GM12878 (cell line): ENCODE data around the gene SMTNL1. TPM values are rescaled to one million over a fixed set of nuclear protein-coding genes. Genes with fewer than 3 reads are reported as not detected.
A peak's percentile ranks its signal among the peaks of the same experiment; 100 is the strongest.

Experiments used
- ATAC-seq: fragments of 200-7000 bp; cut with Tn5 transposase; 3 replicates; pipeline ENCODE4 v1.9.1; 2020; ENCODE audit warnings: mild to moderate bottlenecking, moderate library complexity
- BruUV-seq: library from RNA; stranded (reverse); fragments of 400-500 nt; replicated peaks from 2 replicates; lab custom pipeline; 2021; lab: Mats Ljungman, UMichigan
- CTCF ChIA-PET: fragments of 300-600 bp; sonication (Branson Sonifier 250); formaldehyde crosslinking; extraction: SDS; loops from one replicate; lab custom pipeline; 2021; ENCODE audit warnings: inconsistent platforms; lab: Yijun Ruan, JAX
- POLR2A ChIA-PET: fragments of 350-600 bp; formaldehyde crosslinking; extraction: SDS; loops from one replicate; lab custom pipeline; 2021; ENCODE audit warnings: inconsistent platforms; lab: Charles Lee
- RAD21 ChIA-PET: fragments of 300-600 bp; sonication (Branson Sonifier 250); formaldehyde crosslinking; loops from one replicate; lab custom pipeline; 2023; ENCODE audit warnings: antibody characterized with exemption; ENCODE audit not compliant: unreplicated experiment; lab: Charles Lee
- SMC1A ChIA-PET: fragments of 300-600 bp; sonication (Branson Sonifier 250); formaldehyde crosslinking; loops from one replicate; lab custom pipeline; 2023; ENCODE audit not compliant: unreplicated experiment, uncharacterized antibody; lab: Charles Lee
- DNase-seq: peaks from one replicate; pipeline ENCODE4 v3.0.0-alpha.2; 2011; ENCODE audit warnings: low read depth, low spot score
- FAIRE-seq: peaks from 3 replicates; lab custom pipeline; 2011; peaks lifted over from hg19 to GRCh38; lab: Jason Lieb, UNC
- H2AFZ ChIP-seq: 2 replicates; pipeline ENCODE4 v1.6.0; 2011; ENCODE audit warnings: low read depth, low read length, control low read depth; ENCODE audit not compliant: control insufficient read depth
- H3K27ac ChIP-seq: 2 replicates; pipeline ENCODE4 v1.5.1; 2011; ENCODE audit warnings: control low read depth; ENCODE audit not compliant: control insufficient read depth, insufficient read depth
- H3K27me3 ChIP-seq, 2 experiments: replicated peaks in 1 of 2; 2 replicates each; pipeline versions ENCODE4 v1.6.0 to v1.6.1; 2011; ENCODE audit warnings: low read length in 1 of 2; ENCODE audit not compliant: control insufficient read depth in 2 of 2, insufficient read depth in 2 of 2
- H3K36me3 ChIP-seq, 2 experiments: 2 replicates each; pipeline ENCODE4 v1.5.1; 2011; ENCODE audit warnings: low read length in 1 of 2; ENCODE audit not compliant: control insufficient read depth in 2 of 2, insufficient read depth in 2 of 2
- H3K4me1 ChIP-seq: 2 replicates; pipeline ENCODE4 v1.6.1; 2011; ENCODE audit warnings: mild to moderate bottlenecking, low read length, moderate library complexity, mixed read lengths; ENCODE audit not compliant: control insufficient read depth, insufficient read depth
- H3K4me2 ChIP-seq: 2 replicates; pipeline ENCODE4 v1.6.0; 2011; ENCODE audit warnings: control low read depth; ENCODE audit not compliant: control insufficient read depth, insufficient read depth
- H3K4me3 ChIP-seq: fragments of 200-600 bp; sonication (generic); 2 replicates; pipeline ENCODE4 v1.5.1; 2016
- H3K79me2 ChIP-seq: 2 replicates; pipeline ENCODE4 v1.6.0; 2011; ENCODE audit warnings: low read length; ENCODE audit not compliant: control insufficient read depth, insufficient read depth
- H3K9ac ChIP-seq: 2 replicates; pipeline ENCODE4 v1.8.0; 2011; ENCODE audit warnings: low read length, control low read depth, mixed read lengths; ENCODE audit not compliant: control insufficient read depth, insufficient read depth
- H3K9me3 ChIP-seq: replicated peaks from 3 replicates; pipeline ENCODE4 v1.5.1; 2011; ENCODE audit warnings: mild to moderate bottlenecking, low read length; ENCODE audit not compliant: control insufficient read depth, insufficient read depth
- H4K20me1 ChIP-seq: 2 replicates; pipeline ENCODE4 v1.6.0; 2011; ENCODE audit not compliant: control insufficient read depth, insufficient read depth
- CREB1 ChIP-seq: IDR thresholded peaks from 2 replicates; pipeline ENCODE4 v1.6.1; 2012; ENCODE audit warnings: low read depth, mild to moderate bottlenecking, inconsistent platforms
- CREM ChIP-seq: IDR thresholded peaks from 2 replicates; pipeline ENCODE4 v1.6.1; 2014; ENCODE audit warnings: antibody characterized with exemption, low read depth
- CTCF ChIP-seq, 3 experiments: IDR thresholded peaks in 2 of 3; conservative IDR thresholded peaks in 1 of 3; 2 replicates each; pipeline ENCODE4 v1.5.1; 2011; ENCODE audit warnings: low read depth in 3 of 3, low read length in 3 of 3, mild to moderate bottlenecking in 3 of 3, control low read depth in 2 of 3, moderate library complexity in 2 of 3, inconsistent platforms in 1 of 3, mixed read lengths in 1 of 3; ENCODE audit not compliant: control insufficient read depth in 2 of 3, insufficient read depth in 1 of 3; ENCODE audit errors: extremely low read depth in 1 of 3
- MAX ChIP-seq: IDR thresholded peaks from 2 replicates; pipeline ENCODE4 v1.6.1; 2012; ENCODE audit warnings: low read depth, low read length, improper control_type of control experiment
- POU2F2 ChIP-seq: IDR thresholded peaks from 3 replicates; pipeline ENCODE4 v1.6.1; 2011; ENCODE audit warnings: low read depth, mild to moderate bottlenecking, low read length, borderline replicate concordance
- RCOR1 ChIP-seq: conservative IDR thresholded peaks from 2 replicates; pipeline ENCODE4 v1.6.1; 2012; ENCODE audit warnings: low read depth, low read length, improper control_type of control experiment
- RUNX3 ChIP-seq: IDR thresholded peaks from 2 replicates; pipeline ENCODE4 v1.6.1; 2012; ENCODE audit warnings: low read length, inconsistent platforms
- SKIL ChIP-seq: fragments of 450-650 bp; IDR thresholded peaks from 2 replicates; pipeline ENCODE4 v1.6.1; 2017; ENCODE audit warnings: mild to moderate bottlenecking, low read depth, inconsistent platforms; ENCODE audit not compliant: poor library complexity, severe bottlenecking
- SMARCA5 ChIP-seq: fragments of 450-650 bp; IDR thresholded peaks from 2 replicates; pipeline ENCODE4 v1.6.1; 2017; ENCODE audit warnings: mild to moderate bottlenecking
- SMC3 ChIP-seq: IDR thresholded peaks from 2 replicates; pipeline ENCODE4 v1.6.1; 2011; ENCODE audit warnings: low read length, improper control_type of control experiment, borderline replicate concordance
- TCF3 ChIP-seq: IDR thresholded peaks from 2 replicates; pipeline ENCODE4 v1.6.1; 2012; ENCODE audit warnings: low read depth, mild to moderate bottlenecking, low read length, borderline replicate concordance; ENCODE audit not compliant: insufficient read depth
- TCF7 ChIP-seq: IDR thresholded peaks from 2 replicates; pipeline ENCODE4 v1.6.1; 2014; ENCODE audit warnings: antibody characterized with exemption, borderline replicate concordance
- YY1 ChIP-seq: IDR thresholded peaks from 2 replicates; pipeline ENCODE4 v1.6.1; 2011; ENCODE audit warnings: low read depth, mild to moderate bottlenecking, low read length
- ZBTB11 ChIP-seq: fragments of 450-650 bp; formaldehyde crosslinking; IDR thresholded peaks from 2 replicates; pipeline ENCODE4 v1.5.0; 2022; ENCODE audit warnings: mild to moderate bottlenecking, missing genetic modification characterization
- WGBS: methylation state at CpG from one replicate; pipeline ENCODE4 v1.1.6; 2016; ENCODE audit warnings: low lambda C conversion rate; ENCODE audit not compliant: insufficient replicate concordance, insufficient coverage; ENCODE audit errors: missing lambda C conversion rate; 5-methylcytosine and 5-hydroxymethylcytosine counted together
- in situ Hi-C: fragments of 300-500 bp; cut with MboI; formaldehyde crosslinking; loops from 9 replicates; pipeline ENCODE4 v1.14.3; 2018; ENCODE audit warnings: mixed read lengths
- intact Hi-C: fragments of 100-400 bp; cut with micrococcal nuclease; formaldehyde crosslinking; loops from one replicate; pipeline ENCODE4 v1.14.2; 2022; ENCODE audit not compliant: unreplicated experiment
- polyA plus RNA-seq, 11 experiments: library from polyadenylated mRNA; depleted of rRNA in 4 of 11; unstranded in 6 of 11; stranded (reverse) in 5 of 11; fragments of >200 nt; fragmentation: Nextera tagmentation in 4 of 11; fragmentation: Illumina TruSeq in 1 of 11; extraction: Ambion mirVana in 4 of 11; extraction: Trizol in 1 of 11; gene quantifications; 1 replicate in 1 of 11; 2 replicates in 10 of 11; pipeline versions ENCODE4 v1.2.1 to v1.2.3, GENCODE V29; 2011 to 2016; ENCODE audit warnings: inconsistent platforms in 2 of 11, missing spikeins in 2 of 11, low read depth in 1 of 11
- total RNA-seq, 4 experiments: library from RNA; depleted of rRNA in 3 of 4; stranded (reverse); fragments of >200 nt in 3 of 4; fragmentation: Illumina TruSeq in 1 of 4; extraction: Trizol in 1 of 4; gene quantifications; 2 replicates each; pipeline versions ENCODE4 v1.2.1 to v1.2.3, GENCODE V29; 2013 to 2021

The SMTNL1 gene
- total and polyA plus RNA-seq, 10 of the 15 experiments (the other 5 are each of a cell fraction or from before 2014, with no cell fraction given) = 0.06 to 0.17 (median 0.10) TPM; not detected in 7

- Histone ChIP-seq H2AFZ (peak overlapping the region; percentile 85), H3K9ac (peak overlapping the region; percentile 6; the same call in 1 of the 2 replicates), H3K4me2 (peak overlapping the region; percentile 78), H3K4me3 (peak overlapping the region; percentile 100), H4K20me1 (no peaks in the 10 kb centered on the region), H3K79me2 (peaks cover 37% of the 10 kb centered on the region), H3K27me3 (no peaks in the 10 kb centered on the region), H3K9me3 (no peaks in the 10 kb centered on the region), H3K27ac (peak overlapping the region; percentile 30; the same call in 1 of the 2 replicates), H3K4me1 (peaks cover 4% of the 10 kb centered on the region), H3K36me3 (peaks cover 0 to 3% of the 10 kb centered on the region in 2 experiments; a peak in 1 of 4 replicates)
- BruUV-seq = no TSS peak
- peak; percentile 20 for ATAC-seq
- peak; percentile 51 for DNase-seq
- intact Hi-C loops (loop anchor here (1.0 to 10.0 kb wide), 3 partner anchors 73 to 216 kb away; partner anchors contain the start of genes MED19 and TMX2), in situ Hi-C loops (loop anchor here (5.0 kb wide), 2 partner anchors 74 to 234 kb away; no protein-coding TSS in a partner anchor)
- FAIRE-seq = no peak
- ChIA-PET RAD21 (interaction anchor here (0.7 to 3.2 kb wide), 12 partner anchors 21 to 233 kb away, joined by 3 to 83 read pairs (median 4); no protein-coding TSS in a partner anchor), CTCF (interaction anchor here (0.6 to 9.2 kb wide), 39 partner anchors 9 to 1290 kb away, joined by 3 to 319 read pairs (median 4); partner anchors contain the start of genes MED19, SSRP1, TIMM10 and TMX2), SMC1A (interaction anchor here (0.7 to 2.6 kb wide), 13 partner anchors 21 to 232 kb away, joined by 3 to 32 read pairs (median 4); partner anchors contain the start of gene TIMM10), POLR2A (interaction anchor here (0.5 to 1.0 kb wide), 3 partner anchors 73 to 180 kb away, joined by 3 to 7 read pairs (median 6); no protein-coding TSS in a partner anchor)
- WGBS = 0% methylated on average over 3 of the region's 6 CpGs
- TF ChIP-seq SMARCA5 (peak; percentile 76; the same call in 1 of the 2 replicates), ZBTB11 (CRISPR knock-in tag) (no peak), TCF3 (no peak), CREM (peak; percentile 63), YY1 (peak; percentile 80; the same call in 1 of the 2 replicates), SKIL (peak; percentile 23), CTCF (IDR thresholded peaks at IDR 0.05 in 2 of 3, conservative IDR thresholded peaks at IDR 0.05 in 1 of 3; ENCODE audit: control insufficient read depth in 2 of 3, extremely low read depth in 1 of 3, insufficient read depth in 1 of 3, low read depth in 3 of 3, low read length in 3 of 3) (peak; percentile 96 to 98 (median 96)), MAX (0 out of 2 replicates have a peak, but pooled peaks have one; percentile 15), SMC3 (peak; percentile 84), CREB1 (peak; percentile 43; the same call in 1 of the 2 replicates), RCOR1 (0 out of 2 replicates have a peak, but pooled peaks have one; percentile 12), POU2F2 (no peak), TCF7 (no peak), RUNX3 (peak; percentile 55; the same call in 1 of the 2 replicates)
Observed at GRCh38 chr11:57568330-57568766, 31.0 kb downstream of the SMTNL1 start.
